SK-MEL-5 (cell line): ENCODE measurements around the gene POLDIP2. TPM values are rescaled to one million over a fixed set of nuclear protein-coding genes. Genes with fewer than 3 reads are reported as not detected.

Source experiments
- DNase-seq: peaks from one replicate; pipeline ENCODE4 v3.0.0-alpha.2; 2016; ENCODE audit warnings: low read depth, low spot score
- in situ Hi-C: cut with HindIII; loops from 2 replicates; pipeline ENCODE4 v1.10.0; 2016; ENCODE audit warnings: low sequenced_read_pairs, high pct_unique_total_duplicates, low pct_unique_long_range_greater_than_20kb
- total RNA-seq: library from RNA; depleted of rRNA; stranded (reverse); fragments of >200 nt; shearing (Covaris generic); gene quantifications from 2 replicates; pipeline ENCODE4 v1.2.3, GENCODE V29; 2014

POLDIP2 gene
- total RNA-seq, 1 experiment from 2014 or later, result 143 TPM

GRCh38 chr17:28370035-28370743, 12.9 kb upstream of the POLDIP2 start, which contains the start of gene VTN:
TSS of gene VTN (minus strand) at chr17:28370307. CDS start at chr17:28370203, 104 bp downstream.
- DNase-seq, result peak; percentile 50
- in situ Hi-C loops, result no loop called here

- in situ Hi-C loops, result no loop called here
- no peak for DNase-seq
These were observed 12.3 kb upstream of the POLDIP2 start for GRCh38 chr17:28369684-28370034.

GRCh38 chr17:28368915-28369683, 11.8 kb upstream of the POLDIP2 start:
- in situ Hi-C loops, result no loop called here
- DNase-seq, result no peak

GRCh38 chr17:28368306-28368831, 11.0 kb upstream of the POLDIP2 start:
- in situ Hi-C loops, result no loop called here
- DNase-seq, result no peak

DNA sequence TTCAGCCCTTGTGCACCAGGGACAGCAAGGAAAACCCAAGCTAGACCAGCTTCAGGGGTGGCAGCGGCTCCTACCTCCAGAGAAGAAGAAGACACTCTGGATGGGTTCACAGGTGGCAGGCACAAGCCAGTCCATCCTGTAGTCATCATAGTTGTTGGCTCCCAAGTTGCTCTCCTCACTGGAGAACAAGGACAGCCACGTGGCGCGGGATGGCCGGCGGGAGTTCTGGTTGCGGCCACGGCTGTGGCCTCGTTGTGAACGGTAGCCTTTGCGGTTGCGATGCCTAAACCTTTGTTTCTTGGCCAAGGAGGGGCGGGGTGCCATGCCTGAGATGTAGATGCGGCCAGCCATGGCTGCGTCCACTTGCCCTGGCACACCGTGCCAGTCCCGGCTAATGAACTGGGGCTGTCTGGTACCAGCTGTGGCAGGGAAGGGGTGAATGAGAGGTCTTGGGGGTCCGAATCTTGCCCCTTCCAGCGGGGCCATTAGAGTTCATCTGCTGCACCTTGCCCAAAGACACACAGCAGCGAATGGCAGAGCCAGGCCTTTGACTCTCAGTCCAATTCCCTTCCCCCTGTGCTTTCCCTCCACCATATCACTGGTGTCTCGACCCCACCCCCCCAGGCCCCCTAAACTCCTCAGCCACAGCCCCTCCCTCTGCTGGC, 10.4 kb upstream of the POLDIP2 start:
- in situ Hi-C loops, result no loop called here
- DNase-seq, result no peak

DNA sequence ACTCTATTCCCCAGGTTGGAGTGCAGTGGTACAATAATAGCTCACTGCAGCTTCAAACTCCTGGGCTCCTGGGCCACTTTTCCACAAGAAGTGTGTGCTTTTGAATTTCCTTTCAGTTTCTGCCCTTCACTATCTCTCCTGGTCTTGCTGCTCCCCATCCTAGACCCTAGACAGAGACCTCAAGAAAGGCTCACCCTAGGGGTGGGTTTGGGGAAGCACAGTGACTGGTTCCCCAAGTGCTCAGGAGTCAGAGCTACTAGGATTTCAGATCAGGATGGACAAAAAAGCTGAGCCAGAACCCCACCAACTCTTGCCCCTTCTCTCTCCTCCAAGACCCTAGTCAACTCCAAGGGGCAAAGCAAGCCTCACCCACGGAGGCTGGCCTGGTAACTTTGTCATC, 9.3 kb upstream of the POLDIP2 start:
- in situ Hi-C loops, result no loop called here
- DNase-seq, result peak; percentile 25

- no peak for DNase-seq
- in situ Hi-C loops, result no loop called here
These were observed 8.2 kb upstream of the POLDIP2 start for GRCh38 chr17:28365487-28365886.

DNA sequence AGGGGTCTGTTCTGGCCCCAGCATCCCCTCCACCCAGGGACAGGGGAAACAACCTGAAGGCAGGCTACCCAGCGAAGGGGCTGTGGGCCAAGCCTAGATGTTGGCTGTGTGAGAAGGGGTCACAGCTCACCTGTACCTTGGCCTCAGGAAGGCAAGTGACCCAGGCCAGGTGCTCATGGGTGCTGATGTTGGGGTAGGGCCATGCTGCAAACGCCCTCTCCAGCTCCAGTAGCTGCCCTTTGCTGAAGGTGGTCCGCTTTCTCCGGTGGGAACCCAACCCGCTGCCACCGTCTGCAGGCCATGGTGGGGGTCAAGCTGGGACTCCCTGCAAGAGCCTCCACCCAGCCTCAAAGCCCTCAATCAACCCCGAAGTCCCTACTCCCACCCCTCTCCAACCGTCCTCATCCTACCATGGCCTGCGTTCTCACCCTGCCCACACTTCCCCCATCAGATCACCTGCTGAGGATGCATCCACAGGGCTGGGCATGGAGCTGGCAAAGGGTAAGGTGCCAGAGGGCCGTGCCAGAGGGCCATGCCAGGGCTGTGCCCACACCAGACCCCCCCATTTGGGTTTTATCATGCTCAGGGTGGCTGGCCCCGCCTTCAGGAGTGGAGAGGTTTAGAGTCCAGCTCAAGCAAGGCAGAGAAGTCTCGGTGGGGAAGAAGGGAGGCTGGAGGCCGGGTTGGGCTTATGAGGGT, 7.5 kb upstream of the POLDIP2 start, which contains the start of gene SEBOX:
Gene SEBOX, minus strand, starts transcription at position 535 of the 699 bp plus-strand sequence. Its CDS starts 48 bp downstream, at position 487.
- DNase-seq, result no peak
- in situ Hi-C loops, result no loop called here

- DNase-seq, result no peak
- in situ Hi-C loops, result no loop called here
These were observed 6.7 kb upstream of the POLDIP2 start for GRCh38 chr17:28363776-28364650.

DNA sequence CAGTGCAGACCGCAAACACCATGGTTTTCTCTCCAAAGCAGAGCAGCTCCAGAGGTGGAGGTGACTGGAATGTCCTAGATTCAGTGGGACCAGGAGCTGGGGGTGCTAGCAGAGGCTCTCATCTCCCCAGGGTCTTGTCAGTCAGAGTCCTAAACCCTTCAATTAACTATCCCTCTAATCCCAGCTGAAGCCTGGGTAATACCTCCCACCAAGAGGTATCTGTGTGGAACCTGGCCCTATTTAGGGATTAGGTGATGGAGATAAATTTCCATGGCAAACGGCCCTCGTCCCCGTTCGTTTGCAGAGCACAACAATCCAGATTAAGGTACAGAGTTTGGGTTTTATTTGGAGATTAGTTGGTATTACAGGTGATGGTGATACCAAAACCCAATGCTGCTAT, 5.9 kb upstream of the POLDIP2 start:
- no peak for DNase-seq
- in situ Hi-C loops, result no loop called here

DNA sequence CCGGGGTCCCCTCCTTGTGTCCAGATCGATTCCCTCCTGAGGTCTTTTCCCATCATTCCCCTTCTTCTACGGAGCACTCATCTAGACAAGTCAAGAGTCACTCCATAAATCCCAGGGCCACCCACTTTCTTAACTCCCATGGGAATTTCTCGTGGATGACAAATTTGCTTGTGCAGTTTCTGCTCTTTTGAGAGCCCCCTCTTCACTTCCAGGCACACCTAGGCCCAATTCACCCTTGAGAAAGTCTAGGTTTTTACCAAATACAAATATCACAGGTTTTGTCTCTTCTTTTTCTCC, 522 bp upstream of the POLDIP2 start:
- DNase-seq, result no peak
- in situ Hi-C loops, result no loop called here

- DNase-seq, result no peak
- in situ Hi-C loops, result no loop called here
These were observed 7.1 kb downstream of the POLDIP2 start for GRCh38 chr17:28350271-28350670.

DNA sequence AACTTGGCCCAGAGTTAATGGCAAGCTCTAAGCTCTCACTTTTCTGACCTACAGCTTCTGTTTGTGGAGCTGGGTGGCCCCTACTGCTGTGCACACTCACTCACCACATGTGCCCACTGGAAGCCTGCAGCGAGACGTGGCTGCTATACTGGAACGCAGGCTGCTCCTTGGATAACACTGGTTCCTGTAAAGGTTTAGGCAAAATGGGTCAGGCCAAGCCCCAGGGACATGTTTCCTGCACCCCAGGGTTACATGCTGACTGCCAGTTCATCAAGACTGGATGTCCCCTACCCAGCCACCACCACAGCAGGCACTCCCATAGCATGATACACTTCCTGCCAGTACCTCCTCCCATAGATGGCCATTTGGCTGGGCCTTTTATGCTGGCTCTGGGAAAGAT, 8.3 kb downstream of the POLDIP2 start:
- no peak for DNase-seq
- in situ Hi-C loops, result no loop called here

GRCh38 chr17:28347261-28347891, 10.0 kb downstream of the POLDIP2 start:
- DNase-seq, result no peak
- in situ Hi-C loops, result no loop called here

DNA sequence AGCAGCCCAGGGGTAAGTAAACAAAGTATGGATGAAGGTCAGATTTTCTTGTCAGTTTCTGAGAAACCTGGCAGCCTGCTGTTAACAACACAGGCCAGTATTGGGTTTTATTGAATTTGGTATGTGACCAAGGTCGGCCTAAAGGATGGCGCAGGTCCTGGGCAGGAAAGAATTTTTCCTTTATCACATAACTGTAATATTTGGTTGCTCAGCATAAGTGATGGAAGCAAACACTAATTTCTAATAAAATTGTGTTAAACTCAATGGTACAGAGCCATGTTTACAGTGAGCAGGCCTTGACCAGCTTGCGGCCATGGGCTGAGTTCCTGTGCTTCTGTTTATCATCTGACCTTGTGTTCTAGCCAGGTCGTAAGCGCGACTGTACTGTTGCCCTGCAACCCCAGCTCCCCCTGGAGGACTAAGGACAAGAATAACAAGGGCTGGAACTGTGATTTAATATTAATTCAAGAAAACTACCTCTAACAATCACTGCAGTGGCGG, 10.5 kb downstream of the POLDIP2 start:
- in situ Hi-C loops, result no loop called here
- DNase-seq, result peak; percentile 55

DNA sequence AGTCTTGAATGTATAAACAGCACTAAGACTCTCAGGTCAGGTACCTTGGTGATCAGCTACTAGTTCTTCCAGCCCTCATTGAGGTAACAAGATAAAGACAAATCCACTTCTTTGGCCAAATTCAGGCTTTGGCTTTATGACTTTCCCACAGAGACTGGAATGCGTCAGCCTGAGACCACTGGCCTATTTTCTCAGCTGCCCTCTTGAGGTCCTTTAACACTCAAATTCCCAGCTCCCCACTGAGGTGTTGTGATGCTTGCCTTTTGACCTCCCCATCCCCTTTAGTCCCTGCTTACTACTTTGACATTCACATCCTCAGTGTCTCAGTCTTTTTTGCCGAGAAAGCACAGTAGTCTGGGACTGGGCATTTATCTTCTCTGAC, 11.1 kb downstream of the POLDIP2 start:
- no peak for DNase-seq
- in situ Hi-C loops, result no loop called here
